Activated CD4-positive, alpha-beta T cell treated with anti-CD3 and anti-CD28 coated beads, Interleukin-2, amount 10 ng/mL, durations not matched to agents 7 days and 5 days (primary cell): Measurements from ENCODE around the gene TMC5. TPM values are rescaled to one million over a fixed set of nuclear protein-coding genes. Genes with fewer than 3 reads are reported as not detected.

Experiments
- CTCF ChIA-PET: fragments of 350-600 bp; sonication (Branson Sonifier 250); formaldehyde crosslinking; loops from one replicate; lab custom pipeline; 2021; ENCODE audit warnings: antibody characterized with exemption; lab: Charles Lee
- POLR2A ChIA-PET: fragments of 350-600 bp; sonication (Branson Sonifier 250); formaldehyde crosslinking; loops from one replicate; lab custom pipeline; 2021; ENCODE audit warnings: antibody characterized with exemption; lab: Charles Lee
- DNase-seq: peaks from one replicate; pipeline ENCODE4 v3.0.0-alpha.2; 2020
- H3K27ac Mint-ChIP-seq: one replicate; pipeline ENCODE4 v1.8.0; 2021; ENCODE audit warnings: mild to moderate bottlenecking, moderate library complexity, mixed read lengths
- H3K27me3 Mint-ChIP-seq: one replicate; pipeline ENCODE4 v1.8.0; 2021; ENCODE audit warnings: mixed read lengths
- H3K36me3 Mint-ChIP-seq: one replicate; pipeline ENCODE4 v1.8.0; 2021; ENCODE audit warnings: low read depth, mixed read lengths
- H3K4me1 Mint-ChIP-seq: one replicate; pipeline ENCODE4 v1.8.0; 2021; ENCODE audit warnings: mixed read lengths
- H3K4me3 Mint-ChIP-seq: one replicate; pipeline ENCODE4 v1.8.0; 2021; ENCODE audit warnings: mild to moderate bottlenecking, moderate library complexity, mixed read lengths
- H3K9me3 Mint-ChIP-seq: one replicate; pipeline ENCODE4 v1.8.0; 2021; ENCODE audit warnings: mixed read lengths
- total RNA-seq, 2 experiments: library from RNA; stranded (reverse); gene quantifications; one replicate each; pipeline ENCODE4 v1.2.3, GENCODE V29; 2021

TMC5 gene
- total RNA-seq, 2 experiments from 2014 or later = not detected

DNA sequence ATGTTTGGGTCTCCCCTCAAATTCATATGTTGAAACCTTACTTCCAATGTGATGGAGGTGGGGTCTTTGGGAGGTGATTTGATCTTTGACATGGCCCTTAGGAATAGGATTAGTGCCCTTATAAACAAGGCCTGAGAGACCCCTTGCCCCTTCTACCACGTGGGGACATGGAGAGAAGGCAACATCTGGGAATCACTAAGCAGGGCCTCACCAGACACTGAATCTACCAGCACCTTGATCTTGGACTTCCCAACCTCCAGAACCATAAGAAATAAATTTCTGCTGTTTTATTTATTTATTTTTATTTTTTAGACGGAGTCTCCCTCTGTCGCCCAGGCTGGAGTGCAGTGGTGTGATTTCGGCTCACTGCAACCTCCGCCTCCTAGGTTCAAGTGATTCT, 64.1 kb downstream of the TMC5 start:
- Mint-ChIP-seq H3K36me3 (no peaks in the 10 kb centered on the region), H3K4me1 (no peaks in the 10 kb centered on the region), H3K27ac (no peak overlapping the region), H3K9me3 (no peaks in the 10 kb centered on the region), H3K4me3 (no peak overlapping the region), H3K27me3 (peaks cover 3% of the 10 kb centered on the region)
- no peak for DNase-seq
- POLR2A ChIA-PET = no interaction called here
- CTCF ChIA-PET = no interaction called here

DNA sequence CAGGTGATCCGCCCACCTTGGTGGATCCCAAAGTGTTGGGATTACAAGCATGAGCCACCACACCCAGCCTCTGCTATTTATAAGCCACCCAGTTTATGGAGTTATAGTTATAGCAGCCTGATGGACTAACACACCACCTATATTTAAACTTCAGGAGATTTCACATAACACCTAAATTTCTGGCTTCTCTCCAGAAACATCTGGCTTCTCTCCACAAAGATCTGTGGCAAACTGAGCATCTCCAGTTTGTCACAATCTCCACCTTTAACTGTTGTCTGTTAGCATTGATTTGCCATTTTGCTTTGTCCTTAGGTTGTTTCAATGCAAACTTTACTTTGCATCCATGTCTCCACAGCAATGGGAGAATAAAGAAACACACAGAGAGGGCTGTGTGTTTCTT, 64.6 kb downstream of the TMC5 start:
- ChIA-PET CTCF (no interaction called here), POLR2A (no interaction called here)
- Mint-ChIP-seq H3K36me3 (no peaks in the 10 kb centered on the region), H3K27ac (no peak overlapping the region), H3K27me3 (peaks cover 3% of the 10 kb centered on the region), H3K4me1 (no peaks in the 10 kb centered on the region), H3K9me3 (no peaks in the 10 kb centered on the region), H3K4me3 (no peak overlapping the region)
- DNase-seq = no peak

DNA sequence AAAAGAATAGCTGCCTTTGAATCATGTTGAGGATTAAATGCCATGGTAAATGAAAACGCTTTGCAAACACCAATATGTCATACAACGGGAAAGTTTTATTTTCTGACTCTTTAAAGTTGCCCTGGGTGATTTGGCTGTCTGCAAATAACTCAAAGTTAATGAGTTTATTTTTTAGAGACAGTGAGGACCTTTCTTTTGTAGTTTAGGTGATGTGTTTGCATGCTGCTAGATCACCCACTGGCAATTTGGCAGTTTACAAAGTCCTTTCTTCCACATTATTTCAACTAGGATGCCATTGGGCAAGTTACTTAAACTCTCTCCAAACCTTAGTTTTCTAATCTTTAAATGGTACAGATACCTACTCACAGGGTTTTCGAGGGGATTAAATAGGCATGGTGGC, 66.4 kb downstream of the TMC5 start:
- H3K4me1 Mint-ChIP-seq = no peaks in the 10 kb centered on the region
- DNase-seq = no peak
- ChIA-PET CTCF (no interaction called here), POLR2A (no interaction called here)
- H3K4me3 Mint-ChIP-seq = no peak overlapping the region
- no peaks in the 10 kb centered on the region for H3K36me3 Mint-ChIP-seq
- H3K9me3 Mint-ChIP-seq = no peaks in the 10 kb centered on the region
- H3K27me3 Mint-ChIP-seq = no peaks in the 10 kb centered on the region
- H3K27ac Mint-ChIP-seq = no peak overlapping the region

DNA sequence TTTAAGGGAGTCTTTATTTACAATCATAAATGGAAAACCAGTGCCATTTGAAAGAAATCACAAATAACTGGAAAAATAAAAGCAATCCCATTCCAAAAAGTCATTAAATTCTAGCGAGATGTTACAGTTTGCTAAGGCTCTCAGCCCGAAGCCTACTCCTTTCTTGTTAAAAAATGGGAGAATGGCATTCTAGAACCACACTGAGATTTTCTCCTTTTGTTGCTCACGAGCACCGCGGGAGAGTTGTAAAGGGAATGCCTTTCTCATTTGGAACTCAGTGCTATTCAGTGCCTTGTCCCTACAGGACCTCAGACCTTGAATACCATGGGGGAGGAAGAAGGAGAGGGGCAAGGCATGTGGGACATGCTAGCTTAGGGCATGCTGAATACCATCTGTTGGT, 67.9 kb downstream of the TMC5 start:
- Mint-ChIP-seq H3K4me3 (no peak overlapping the region), H3K36me3 (no peaks in the 10 kb centered on the region), H3K27me3 (no peaks in the 10 kb centered on the region), H3K4me1 (no peaks in the 10 kb centered on the region), H3K27ac (no peak overlapping the region), H3K9me3 (no peaks in the 10 kb centered on the region)
- DNase-seq = no peak
- CTCF ChIA-PET = interaction anchor here (1.1 kb wide), 1 partner anchor 17 kb away, joined by 3 read pairs; no protein-coding TSS in a partner anchor
- POLR2A ChIA-PET = no interaction called here

DNA sequence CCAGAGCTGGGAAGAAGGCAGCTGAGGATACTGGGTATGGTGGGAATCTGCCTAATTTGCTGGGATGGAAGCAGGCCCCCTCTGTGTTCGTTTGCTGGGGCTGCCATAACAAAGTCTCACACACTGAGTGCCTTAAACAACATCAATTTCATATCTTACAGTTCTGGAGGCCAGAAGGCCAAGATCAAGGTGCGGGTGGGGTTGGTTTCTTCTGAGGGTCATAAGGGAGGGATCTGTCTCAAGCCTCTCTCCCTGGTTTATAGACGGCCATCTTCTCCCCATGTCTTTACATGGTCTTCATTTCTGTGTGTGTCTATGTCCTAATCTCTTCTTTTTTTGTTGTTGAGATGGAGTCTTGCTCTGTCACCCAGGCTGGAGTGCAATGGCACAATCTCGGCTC, 68.4 kb downstream of the TMC5 start:
- no peak overlapping the region for H3K27ac Mint-ChIP-seq
- ChIA-PET POLR2A (no interaction called here), CTCF (interaction anchor here (1.1 kb wide), 1 partner anchor 16 kb away, joined by 3 read pairs; no protein-coding TSS in a partner anchor)
- no peaks in the 10 kb centered on the region for H3K36me3 Mint-ChIP-seq
- no peaks in the 10 kb centered on the region for H3K4me1 Mint-ChIP-seq
- no peak for DNase-seq
- no peak overlapping the region for H3K4me3 Mint-ChIP-seq
- no peaks in the 10 kb centered on the region for H3K27me3 Mint-ChIP-seq
- no peaks in the 10 kb centered on the region for H3K9me3 Mint-ChIP-seq

DNA sequence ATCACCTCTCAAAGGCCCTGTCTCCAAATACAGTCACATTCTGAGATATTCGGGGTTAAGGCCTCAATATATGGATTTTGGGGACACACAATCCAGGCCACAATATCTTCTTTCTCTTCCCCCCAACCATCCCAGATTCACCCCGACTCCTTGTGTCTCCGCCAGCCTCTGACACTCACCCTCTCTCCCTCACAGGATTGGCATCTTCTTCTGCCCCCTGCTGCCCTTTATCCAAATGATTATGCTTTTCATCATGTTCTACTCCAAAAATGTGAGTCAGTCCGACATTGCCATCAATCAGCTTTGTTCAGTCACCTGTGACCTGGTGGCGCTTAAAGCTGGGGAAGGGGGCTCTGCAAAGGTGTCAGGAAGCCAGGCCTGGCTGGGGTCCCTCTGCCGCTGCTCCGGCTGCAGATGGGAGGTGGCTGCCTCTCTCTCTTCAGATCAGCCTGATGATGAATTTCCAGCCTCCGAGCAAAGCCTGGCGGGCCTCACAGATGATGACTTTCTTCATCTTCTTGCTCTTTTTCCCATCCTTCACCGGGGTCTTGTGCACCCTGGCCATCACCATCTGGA, 69.2 kb downstream of the TMC5 start:
- CTCF ChIA-PET = interaction anchor here (1.1 kb wide), 1 partner anchor 16 kb away, joined by 3 read pairs; no protein-coding TSS in a partner anchor
- H3K27me3 Mint-ChIP-seq = no peaks in the 10 kb centered on the region
- POLR2A ChIA-PET = no interaction called here

DNA sequence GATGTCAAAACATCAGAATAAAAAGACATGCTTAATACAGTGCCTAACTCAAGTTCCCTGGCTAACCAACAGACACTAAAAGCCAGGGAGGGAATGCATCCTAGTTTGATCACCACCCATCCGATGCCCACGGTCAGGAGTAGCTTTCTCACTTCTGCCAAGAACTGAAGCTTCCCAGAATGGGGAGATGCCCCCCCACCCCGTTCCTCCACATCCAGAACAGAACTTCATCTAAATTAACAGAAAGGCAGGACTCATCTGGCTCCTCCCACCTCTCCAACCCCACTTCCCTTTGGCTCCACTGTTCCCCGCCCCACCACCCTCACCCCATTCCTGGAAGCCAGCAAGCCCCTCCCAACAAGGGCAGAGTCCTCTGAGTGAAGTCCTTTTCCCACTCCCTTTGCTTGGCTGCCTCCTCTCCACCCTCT, 70.5 kb downstream of the TMC5 start:
- no peaks in the 10 kb centered on the region for H3K36me3 Mint-ChIP-seq
- no peak overlapping the region for H3K4me3 Mint-ChIP-seq
- CTCF ChIA-PET = no interaction called here
- DNase-seq = no peak
- POLR2A ChIA-PET = no interaction called here
- no peaks in the 10 kb centered on the region for H3K27me3 Mint-ChIP-seq
- H3K9me3 Mint-ChIP-seq = no peaks in the 10 kb centered on the region
- no peak overlapping the region for H3K27ac Mint-ChIP-seq
- no peaks in the 10 kb centered on the region for H3K4me1 Mint-ChIP-seq

More for the DNA sequence above, 69.2 kb downstream of the TMC5 start:
- H3K4me3 Mint-ChIP-seq = no peak overlapping the region
- DNase-seq = no peak
- H3K36me3 Mint-ChIP-seq = no peaks in the 10 kb centered on the region
- no peaks in the 10 kb centered on the region for H3K4me1 Mint-ChIP-seq
- no peaks in the 10 kb centered on the region for H3K9me3 Mint-ChIP-seq
- no peak overlapping the region for H3K27ac Mint-ChIP-seq

DNA sequence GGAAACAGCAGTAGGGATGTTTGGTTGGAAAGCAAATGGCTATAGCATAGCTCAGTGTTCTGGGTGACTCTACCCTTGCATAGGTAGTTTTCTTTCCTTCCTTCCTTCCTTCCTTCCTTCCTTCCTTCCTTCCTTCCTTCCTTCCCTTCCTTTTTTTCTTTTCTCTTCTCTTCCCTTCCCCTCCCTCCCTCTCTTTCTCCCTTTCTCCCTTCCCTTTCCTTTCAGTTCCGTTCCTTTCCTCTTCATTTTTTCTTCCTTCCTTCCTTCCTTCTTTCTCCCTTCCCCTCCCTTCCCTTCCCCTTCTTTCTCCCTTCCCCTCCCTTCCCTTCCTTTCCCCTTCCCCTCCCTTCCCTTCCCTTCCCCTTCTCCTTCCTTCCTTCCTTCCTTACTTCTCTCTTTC, 72.9 kb downstream of the TMC5 start:
- Mint-ChIP-seq H3K4me1 (peaks cover 11% of the 10 kb centered on the region), H3K9me3 (no peaks in the 10 kb centered on the region), H3K36me3 (no peaks in the 10 kb centered on the region), H3K27me3 (no peaks in the 10 kb centered on the region), H3K4me3 (no peak overlapping the region), H3K27ac (no peak overlapping the region)
- POLR2A ChIA-PET = no interaction called here
- DNase-seq = no peak
- CTCF ChIA-PET = interaction anchor here (1.2 kb wide), 1 partner anchor 26 kb away, joined by 4 read pairs; no protein-coding TSS in a partner anchor

DNA sequence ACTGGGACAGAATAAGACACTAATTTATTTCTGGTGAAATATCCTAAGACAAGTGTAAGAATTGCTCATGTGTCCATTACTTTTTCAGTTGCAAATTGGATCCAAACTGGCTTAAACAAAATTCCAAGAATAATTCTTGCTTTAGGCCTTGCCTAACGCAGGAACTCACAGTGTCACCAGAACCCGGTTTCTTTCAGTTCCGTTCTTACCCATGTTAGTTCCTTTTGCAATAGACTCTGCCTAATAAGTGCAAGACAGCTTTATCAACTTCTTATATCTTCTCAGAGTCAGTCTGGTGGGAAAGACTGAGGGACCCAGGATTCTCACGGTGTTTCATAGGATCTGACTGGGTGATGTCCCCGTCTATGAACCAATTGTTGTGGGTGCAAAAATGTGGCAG, 79.5 kb downstream of the TMC5 start:
- H3K4me1 Mint-ChIP-seq = peaks cover 11% of the 10 kb centered on the region
- H3K27ac Mint-ChIP-seq = no peak overlapping the region
- no peak overlapping the region for H3K4me3 Mint-ChIP-seq
- POLR2A ChIA-PET = no interaction called here
- CTCF ChIA-PET = interaction anchor here (0.6 kb wide), 1 partner anchor 427 kb away, joined by 3 read pairs; no protein-coding TSS in a partner anchor
- H3K27me3 Mint-ChIP-seq = no peaks in the 10 kb centered on the region
- no peaks in the 10 kb centered on the region for H3K9me3 Mint-ChIP-seq
- H3K36me3 Mint-ChIP-seq = peaks cover 6% of the 10 kb centered on the region
- DNase-seq = no peak

DNA sequence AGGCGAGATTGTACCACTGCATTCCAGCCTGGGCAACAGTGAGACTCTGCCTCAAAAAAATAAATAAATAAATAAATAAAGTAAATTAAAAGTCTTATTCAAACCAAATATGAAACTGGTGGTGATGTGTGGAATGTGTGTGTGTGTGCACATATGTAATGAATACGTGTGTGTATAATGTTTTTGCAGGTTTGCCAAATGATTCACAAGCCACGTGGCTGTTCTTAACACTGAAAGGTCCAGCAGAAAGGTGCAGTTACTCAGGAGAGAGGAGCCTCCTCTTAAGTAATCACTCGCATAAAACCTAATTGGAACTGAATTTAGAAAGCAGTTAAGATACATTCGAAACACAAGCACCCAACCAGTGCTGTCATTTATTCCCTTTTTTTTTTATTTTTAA, 81.3 kb downstream of the TMC5 start:
- Mint-ChIP-seq H3K4me3 (no peak overlapping the region), H3K27ac (no peak overlapping the region), H3K4me1 (peaks cover 5% of the 10 kb centered on the region), H3K36me3 (peaks cover 13% of the 10 kb centered on the region), H3K9me3 (no peaks in the 10 kb centered on the region), H3K27me3 (no peaks in the 10 kb centered on the region)
- CTCF ChIA-PET = no interaction called here
- POLR2A ChIA-PET = no interaction called here
- no peak for DNase-seq

DNA sequence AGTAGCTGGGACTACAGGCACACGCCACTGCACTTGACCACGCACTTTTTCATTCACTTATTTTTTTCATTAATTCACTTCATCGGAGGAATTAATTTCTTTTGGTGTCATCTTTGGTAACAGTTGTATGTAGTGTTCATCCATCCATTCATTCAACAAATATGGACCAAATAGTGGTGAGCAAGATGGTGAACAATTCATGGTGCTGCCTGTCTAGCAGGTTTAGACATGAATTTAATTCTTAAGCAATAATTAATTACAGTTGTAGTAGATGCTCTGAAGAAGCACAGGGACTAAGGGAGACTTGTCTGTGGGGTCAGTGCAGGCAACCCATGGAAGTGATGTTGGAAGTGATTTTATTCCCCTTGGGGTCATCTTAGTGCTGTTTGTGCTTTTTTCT, 81.8 kb downstream of the TMC5 start:
- H3K4me1 Mint-ChIP-seq = peaks cover 4% of the 10 kb centered on the region
- CTCF ChIA-PET = no interaction called here
- H3K27ac Mint-ChIP-seq = no peak overlapping the region
- POLR2A ChIA-PET = no interaction called here
- DNase-seq = no peak
- no peak overlapping the region for H3K4me3 Mint-ChIP-seq
- no peaks in the 10 kb centered on the region for H3K9me3 Mint-ChIP-seq
- peaks cover 16% of the 10 kb centered on the region for H3K36me3 Mint-ChIP-seq
- H3K27me3 Mint-ChIP-seq = no peaks in the 10 kb centered on the region

DNA sequence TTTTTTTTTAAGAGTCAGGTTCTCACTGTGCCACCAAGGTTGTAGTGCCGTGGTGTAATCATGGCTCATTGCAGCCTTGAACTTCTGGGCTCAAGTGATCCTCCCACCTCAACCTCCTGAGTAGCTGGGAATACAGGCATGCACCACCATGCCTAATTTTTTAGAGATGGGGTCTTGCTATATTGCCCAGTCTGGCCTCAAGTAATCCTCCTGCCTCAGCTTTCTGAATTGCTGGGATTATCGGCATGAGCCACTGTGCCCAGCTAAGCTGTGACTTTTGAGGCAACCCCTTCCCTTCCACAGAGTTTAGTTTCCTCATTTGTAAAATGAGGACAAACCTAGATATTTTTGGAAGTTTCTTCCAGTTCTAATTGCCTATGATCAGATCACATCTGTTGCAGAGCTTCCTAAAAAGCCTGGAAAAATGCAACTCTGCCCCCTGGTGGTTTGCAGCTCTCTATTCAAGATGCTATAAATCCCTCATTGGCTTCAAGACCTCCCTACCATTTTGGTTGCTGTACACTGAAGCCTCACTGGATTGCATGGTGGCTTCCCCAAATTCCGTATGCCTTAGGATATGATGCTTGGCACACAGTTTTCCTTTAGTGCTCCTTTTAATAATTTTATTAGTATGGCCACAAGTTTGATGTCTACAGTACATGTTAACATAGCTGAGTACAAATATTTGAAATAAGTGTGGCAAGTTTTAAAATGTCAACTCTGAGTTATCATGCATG, 84.9 kb downstream of the TMC5 start:
- DNase-seq = peak; percentile 78
- Mint-ChIP-seq H3K4me1 (peaks cover 8% of the 10 kb centered on the region), H3K4me3 (no peak overlapping the region), H3K27ac (peak overlapping the region; percentile 41), H3K36me3 (peaks cover 36% of the 10 kb centered on the region), H3K27me3 (no peaks in the 10 kb centered on the region), H3K9me3 (no peaks in the 10 kb centered on the region)
- ChIA-PET POLR2A (no interaction called here), CTCF (interaction anchor here (0.6 to 1.8 kb wide), 12 partner anchors 10 to 416 kb away, joined by 3 to 9 read pairs (median 3); partner anchors contain the start of gene VPS35L)

DNA sequence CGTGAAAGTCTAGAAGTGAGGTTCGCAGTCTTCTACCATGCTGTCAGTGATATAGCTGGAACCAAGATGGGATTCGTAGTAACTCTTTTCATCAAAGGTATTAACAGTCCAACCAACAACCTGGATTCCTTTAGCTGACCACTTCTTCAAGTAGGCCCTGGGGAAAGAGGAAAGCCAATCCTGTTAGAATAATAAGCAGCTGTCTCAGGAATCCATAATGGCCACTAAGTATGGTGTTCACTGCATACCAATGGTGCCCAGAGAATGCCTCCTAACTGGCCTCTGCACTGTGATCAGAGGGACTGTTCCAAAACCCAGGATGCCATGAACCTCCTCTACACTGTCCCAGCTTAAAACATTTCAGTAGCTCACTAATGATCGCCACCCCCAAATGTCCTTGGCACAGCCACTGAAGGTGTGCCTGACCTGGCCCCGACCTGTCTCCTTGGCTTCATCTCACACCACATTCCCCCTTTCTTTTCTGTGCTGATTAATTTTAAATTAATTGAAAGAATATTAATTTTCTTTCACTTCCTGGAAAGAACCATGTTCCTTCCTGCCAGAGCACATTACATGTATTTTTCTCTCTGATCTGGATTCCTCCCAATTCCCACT, 85.9 kb downstream of the TMC5 start:
- Mint-ChIP-seq H3K36me3 (peaks cover 36% of the 10 kb centered on the region), H3K27me3 (no peaks in the 10 kb centered on the region), H3K4me1 (peaks cover 8% of the 10 kb centered on the region), H3K9me3 (no peaks in the 10 kb centered on the region), H3K4me3 (no peak overlapping the region), H3K27ac (no peak overlapping the region)
- POLR2A ChIA-PET = no interaction called here
- CTCF ChIA-PET = interaction anchor here (0.9 to 1.8 kb wide), 7 partner anchors 10 to 417 kb away, joined by 3 to 9 read pairs (median 4); partner anchors contain the start of gene VPS35L
- DNase-seq = no peak
